K562 (cell line): ENCODE data around the gene NEUROG1. TPM values are rescaled to one million over a fixed set of nuclear protein-coding genes. Genes with fewer than 3 reads are reported as not detected.

Experiments
- ATAC-seq: fragments of 200-7000 bp; cut with Tn5 transposase; 3 replicates; pipeline ENCODE4 v1.9.1; 2020; ENCODE audit warnings: moderate library complexity
- BruUV-seq: library from RNA; stranded (reverse); fragments of 400-500 nt; replicated peaks from 2 replicates; lab custom pipeline; 2021; lab: Mats Ljungman, UMichigan
- CTCF ChIA-PET: fragments of 300-600 bp; formaldehyde crosslinking; extraction: SDS; loops from one replicate; lab custom pipeline; 2021; ENCODE audit warnings: low intra/inter-chr PET ratio; lab: Yijun Ruan, JAX
- POLR2A ChIA-PET: fragments of 300-600, 350-650 bp; sonication (Branson Sonifier 250); formaldehyde crosslinking; extraction: SDS; loops from one replicate; lab custom pipeline; 2021; ENCODE audit warnings: antibody characterized with exemption, inconsistent platforms; lab: Yijun Ruan, JAX
- DNase-seq, 4 experiments: peaks; one replicate each; pipeline versions ENCODE4 v3.0.0 to v3.0.0-alpha.2; 2011 to 2018; ENCODE audit warnings: low spot score in 3 of 4, mixed read lengths in 3 of 4; ENCODE audit errors: extremely low read depth in 1 of 4
- FAIRE-seq: peaks from 2 replicates; lab custom pipeline; 2011; peaks lifted over from hg19 to GRCh38; lab: Jason Lieb, UNC
- H2AFZ ChIP-seq: 2 replicates; pipeline ENCODE4 v1.6.0; 2011; ENCODE audit warnings: low read depth, low read length, control low read depth, inconsistent platforms
- H3K27ac ChIP-seq: fragments of 200-600 bp; 3 replicates; pipeline ENCODE4 v1.8.0; 2011; ENCODE audit warnings: low read depth, mild to moderate bottlenecking, control low read depth, inconsistent platforms, low read length, moderate library complexity, mixed read lengths; ENCODE audit errors: extremely low read depth
- H3K27me3 ChIP-seq, 2 experiments: fragments of 300-600 bp in 1 of 2; 2 replicates in 1 of 2; 3 replicates in 1 of 2; pipeline versions ENCODE4 v1.6.0 to v1.8.0; 2011; ENCODE audit warnings: inconsistent platforms in 2 of 2, low read length in 2 of 2, mild to moderate bottlenecking in 1 of 2, mixed read lengths in 1 of 2, moderate library complexity in 1 of 2; ENCODE audit not compliant: control insufficient read depth in 2 of 2, insufficient read depth in 2 of 2
- H3K36me3 ChIP-seq: fragments of 300-600 bp; 3 replicates; pipeline ENCODE4 v1.8.0; 2011; ENCODE audit warnings: mild to moderate bottlenecking, low read length, inconsistent platforms; ENCODE audit not compliant: control insufficient read depth, insufficient read depth
- H3K4me1 ChIP-seq, 2 experiments: fragments of 200-600 bp in 1 of 2; replicated peaks in 1 of 2; 2 replicates in 1 of 2; 3 replicates in 1 of 2; pipeline versions ENCODE4 v1.5.1 to v1.8.0; 2011; ENCODE audit warnings: inconsistent platforms in 2 of 2, low read length in 2 of 2, mild to moderate bottlenecking in 1 of 2, mixed read lengths in 1 of 2, moderate library complexity in 1 of 2; ENCODE audit not compliant: control insufficient read depth in 2 of 2, insufficient read depth in 2 of 2
- H3K4me2 ChIP-seq: 2 replicates; pipeline ENCODE4 v1.6.1; 2011; ENCODE audit warnings: low read length, control low read depth, inconsistent platforms, mixed read lengths; ENCODE audit not compliant: insufficient read depth
- H3K4me3 ChIP-seq: fragments of 200-600 bp; sonication (generic), shearing (Covaris generic); 2 replicates; pipeline ENCODE4 v1.5.1; 2016; ENCODE audit warnings: control low read depth, inconsistent platforms
- H3K79me2 ChIP-seq: fragments of 200-600 bp; 3 replicates; pipeline ENCODE4 v1.8.0; 2011; ENCODE audit warnings: low read length, inconsistent platforms; ENCODE audit not compliant: control insufficient read depth, insufficient read depth
- H3K9ac ChIP-seq, 2 experiments: 2 replicates each; pipeline versions ENCODE4 v1.6.0 to v1.6.1; 2011; ENCODE audit warnings: low read depth in 2 of 2, low read length in 2 of 2, control low read depth in 1 of 2, inconsistent platforms in 1 of 2, mild to moderate bottlenecking in 1 of 2, mixed read lengths in 1 of 2; ENCODE audit not compliant: insufficient read depth in 1 of 2
- H3K9me1 ChIP-seq: one replicate; pipeline ENCODE4 v1.6.0; 2011; ENCODE audit warnings: inconsistent platforms, mild to moderate bottlenecking, low read length, moderate library complexity; ENCODE audit not compliant: control insufficient read depth, insufficient read depth
- H3K9me3 ChIP-seq: replicated peaks from 2 replicates; pipeline ENCODE4 v1.5.1; 2011; ENCODE audit warnings: low read depth, low read length, inconsistent platforms; ENCODE audit not compliant: control insufficient read depth, insufficient read depth
- H4K20me1 ChIP-seq: replicated peaks from 2 replicates; pipeline ENCODE4 v1.6.1; 2011; ENCODE audit warnings: low read length, inconsistent platforms, mixed read lengths; ENCODE audit not compliant: control insufficient read depth, insufficient read depth
- CHD4 ChIP-seq: fragments of 200-600 bp; sonication (generic); IDR thresholded peaks from 3 replicates; pipeline ENCODE4 v1.6.1; 2012; ENCODE audit warnings: low read depth, mild to moderate bottlenecking, mixed read lengths, low read length, inconsistent platforms; ENCODE audit not compliant: insufficient read depth, insufficient replicate concordance, poor library complexity, severe bottlenecking
- HDAC6 ChIP-seq: IDR thresholded peaks from 2 replicates; pipeline ENCODE4 v1.6.1; 2012; ENCODE audit warnings: low read depth, mild to moderate bottlenecking, control low read depth, inconsistent platforms, low read length, moderate library complexity
- NBN ChIP-seq: fragments of 450-650 bp; IDR thresholded peaks from 2 replicates; pipeline ENCODE4 v1.6.1; 2016; ENCODE audit warnings: low read depth, mild to moderate bottlenecking
- SAP30 ChIP-seq: fragments of 200-600 bp; sonication (generic); IDR thresholded peaks from 2 replicates; pipeline ENCODE4 v1.6.1; 2012; ENCODE audit warnings: borderline replicate concordance, low read depth, mild to moderate bottlenecking, moderate library complexity, low read length, control low read depth, inconsistent platforms; ENCODE audit not compliant: insufficient read depth, poor library complexity, severe bottlenecking
- SMARCA5 ChIP-seq: fragments of 450-650 bp; IDR thresholded peaks from 2 replicates; pipeline ENCODE4 v1.6.1; 2016
- SP1 ChIP-seq: sonication (generic); formaldehyde crosslinking; IDR thresholded peaks from 2 replicates; pipeline ENCODE4 v1.8.1; 2022; ENCODE audit warnings: mild to moderate bottlenecking, missing genetic modification reagents
- ZNF124 ChIP-seq: sonication (generic); formaldehyde crosslinking; IDR thresholded peaks from 2 replicates; pipeline ENCODE4 v1.8.1; 2022; ENCODE audit warnings: missing genetic modification reagents
- ZNF217 ChIP-seq: sonication (generic); formaldehyde crosslinking; IDR thresholded peaks from 2 replicates; pipeline ENCODE4 v1.8.0; 2022; ENCODE audit warnings: mild to moderate bottlenecking, missing genetic modification reagents
- ZSCAN29 ChIP-seq: fragments of 450-650 bp; IDR thresholded peaks from 2 replicates; pipeline ENCODE4 v1.6.1; 2017
- WGBS: fragments of 100-300 bp; shearing (Covaris generic); methylation state at CpG from one replicate; pipeline ENCODE4 v1.1.6; 2016; ENCODE audit warnings: low coverage, mixed read lengths; ENCODE audit not compliant: insufficient coverage; ENCODE audit errors: missing lambda C conversion rate; 5-methylcytosine and 5-hydroxymethylcytosine counted together
- in situ Hi-C: fragments of 300-500 bp; cut with MboI; formaldehyde crosslinking; loops from 4 replicates; pipeline ENCODE4 v1.15.0; 2018; ENCODE audit warnings: inconsistent platforms, mixed read lengths
- intact Hi-C: fragments of 100-400 bp; cut with micrococcal nuclease; formaldehyde crosslinking; loops from 2 replicates; pipeline ENCODE4 v1.14.2; 2022
- polyA plus RNA-seq, 8 experiments: library from polyadenylated mRNA; depleted of rRNA in 4 of 8; stranded (reverse) in 5 of 8; unstranded in 3 of 8; fragments of >200 nt; fragmentation: Nextera tagmentation in 2 of 8; fragmentation: Illumina TruSeq in 1 of 8; extraction: Ambion mirVana in 2 of 8; extraction: Trizol in 1 of 8; gene quantifications; 2 replicates each; pipeline versions ENCODE4 v1.2.1 to v1.2.3, GENCODE V29; 2011 to 2014; ENCODE audit warnings: inconsistent platforms in 1 of 8, missing spikeins in 1 of 8
- total RNA-seq, 7 experiments: library from RNA; depleted of rRNA in 6 of 7; stranded (reverse); fragments of >200 nt in 6 of 7; fragmentation: Illumina TruSeq in 2 of 7; extraction: Trizol in 2 of 7; gene quantifications; 2 replicates each; pipeline versions ENCODE4 v1.2.1 to v1.2.3, GENCODE V29; 2011 to 2021; ENCODE audit warnings: low replicate concordance in 1 of 7
- TF ChIP-seq, protein P1 (sequence below): fragments of 450-650 bp; formaldehyde crosslinking; IDR thresholded peaks from 2 replicates; pipeline ENCODE4 v1.4.0; 2020; ENCODE audit warnings: mild to moderate bottlenecking, moderate library complexity
- TF ChIP-seq, protein P2 (sequence below): IDR thresholded peaks from 2 replicates; pipeline ENCODE4 v1.6.1; 2011; ENCODE audit not compliant: insufficient read length; ENCODE audit errors: extremely low read depth
- TF ChIP-seq, protein P3 (sequence below): fragments of 450-650 bp; formaldehyde crosslinking; IDR thresholded peaks from 2 replicates; pipeline ENCODE4 v1.4.0; 2020; ENCODE audit warnings: mild to moderate bottlenecking, moderate library complexity

The NEUROG1 gene
- total and polyA plus RNA-seq, 9 of the 15 experiments (the other 6 are each of a cell fraction or from before 2014, with no cell fraction given), result not detected

DNA sequence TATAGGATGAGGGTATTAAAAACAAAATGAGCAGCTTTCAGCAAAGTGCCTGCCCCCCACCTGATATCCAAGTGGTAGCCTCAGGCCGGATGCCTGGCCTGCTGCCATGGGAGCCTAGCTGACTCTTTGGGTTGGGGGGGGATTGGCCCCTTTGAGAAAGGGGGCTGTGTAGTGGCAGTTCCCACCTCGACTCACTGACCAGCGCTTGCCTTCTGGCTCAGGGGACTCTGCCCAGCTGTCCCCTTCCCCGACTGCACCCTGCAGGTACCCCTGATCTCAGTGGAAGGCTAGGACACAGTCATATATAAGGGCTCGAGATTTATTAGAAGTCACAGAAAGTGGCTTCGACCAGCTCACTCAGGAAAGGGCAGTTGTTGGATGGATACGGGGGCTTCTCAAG, 1.5 kb upstream of the NEUROG1 start:
- WGBS, result 2% methylated on average over 7 of the region's 7 CpGs
- Histone ChIP-seq H4K20me1 (no peaks in the 10 kb centered on the region), H3K79me2 (no peaks in the 10 kb centered on the region), H2AFZ (no peak overlapping the region), H3K36me3 (no peaks in the 10 kb centered on the region), H3K27me3 (0 out of 5 replicates have a peak, but pooled peaks cover 0 to 3% of the 10 kb centered on the region in 2 experiments), H3K4me1 (no peaks in the 10 kb centered on the region; a peak in 1 of 5 replicates), H3K4me3 (no peak overlapping the region), H3K9ac (no peak overlapping the region), H3K9me1 (no peaks in the 10 kb centered on the region), H3K4me2 (no peak overlapping the region), H3K27ac (no peak overlapping the region), H3K9me3 (no peaks in the 10 kb centered on the region)
- BruUV-seq, result no TSS peak
- FAIRE-seq, result no peak
- in situ Hi-C loops, result no loop called here
- no peak for ATAC-seq
- POLR2A ChIA-PET, result interaction anchor here (0.7 to 1.0 kb wide), 3 partner anchors 14 to 39 kb away, joined by 3 to 5 read pairs (median 3); no protein-coding TSS in a partner anchor
- intact Hi-C loops, result no loop called here
- TF ChIP-seq, protein P1, sequence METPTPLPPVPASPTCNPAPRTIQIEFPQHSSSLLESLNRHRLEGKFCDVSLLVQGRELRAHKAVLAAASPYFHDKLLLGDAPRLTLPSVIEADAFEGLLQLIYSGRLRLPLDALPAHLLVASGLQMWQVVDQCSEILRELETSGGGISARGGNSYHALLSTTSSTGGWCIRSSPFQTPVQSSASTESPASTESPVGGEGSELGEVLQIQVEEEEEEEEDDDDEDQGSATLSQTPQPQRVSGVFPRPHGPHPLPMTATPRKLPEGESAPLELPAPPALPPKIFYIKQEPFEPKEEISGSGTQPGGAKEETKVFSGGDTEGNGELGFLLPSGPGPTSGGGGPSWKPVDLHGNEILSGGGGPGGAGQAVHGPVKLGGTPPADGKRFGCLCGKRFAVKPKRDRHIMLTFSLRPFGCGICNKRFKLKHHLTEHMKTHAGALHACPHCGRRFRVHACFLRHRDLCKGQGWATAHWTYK (CRISPR knock-in tag), result no peak
- no peak for TF ChIP-seq SP1 (CRISPR knock-in tag)
- DNase-seq, result no peak
- CTCF ChIA-PET, result no interaction called here

DNA sequence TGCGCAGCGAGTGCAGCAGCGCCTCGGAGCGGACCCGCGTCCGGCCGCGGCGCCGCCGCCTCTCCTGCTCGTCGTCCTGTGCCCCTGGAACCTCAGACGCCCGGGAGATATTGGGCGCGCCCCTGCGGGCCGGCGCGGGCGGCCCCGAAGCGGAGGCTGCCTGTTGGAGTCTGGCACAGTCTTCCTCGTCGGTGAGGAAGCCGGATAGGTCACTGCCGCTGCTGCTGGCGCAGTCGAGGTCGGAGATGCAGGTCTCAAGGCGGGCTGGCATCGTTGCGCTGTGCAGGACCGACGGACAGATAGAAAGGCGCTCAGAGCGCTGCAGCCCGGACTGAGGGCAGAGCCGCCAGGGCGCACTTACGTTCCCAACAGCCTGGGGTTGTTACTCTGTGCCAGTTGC, 344 bp downstream of the NEUROG1 start:
- no peaks in the 10 kb centered on the region for H3K9me1 ChIP-seq
- FAIRE-seq (no peak), ATAC-seq (no peak), DNase-seq (no peak)
- H3K27me3 ChIP-seq, result peaks cover 0 to 3% of the 10 kb centered on the region in 2 experiments; a peak in 1 of 5 replicates
- no peak overlapping the region for H3K4me3 ChIP-seq
- H3K9me3 ChIP-seq, result no peaks in the 10 kb centered on the region
- no peak overlapping the region for H2AFZ ChIP-seq
- in situ Hi-C loops, result no loop called here
- no peak overlapping the region for H3K9ac ChIP-seq
- no peaks in the 10 kb centered on the region; a peak in 1 of 5 replicates for H3K4me1 ChIP-seq
- H3K27ac ChIP-seq, result no peak overlapping the region
- no peak overlapping the region for H3K4me2 ChIP-seq
- no peaks in the 10 kb centered on the region for H3K36me3 ChIP-seq
- 83% methylated on average over 29 of the region's 44 CpGs for WGBS
- no peaks in the 10 kb centered on the region for H4K20me1 ChIP-seq
- CTCF ChIA-PET, result no interaction called here
- BruUV-seq, result no TSS peak
- POLR2A ChIA-PET, result no interaction called here
- intact Hi-C loops, result no loop called here
- H3K79me2 ChIP-seq, result no peaks in the 10 kb centered on the region
- TF ChIP-seq NBN, result no peak
- no peak for TF ChIP-seq ZNF217 (CRISPR knock-in tag)
- no peak for TF ChIP-seq HDAC6
- no peak for TF ChIP-seq CHD4
- TF ChIP-seq ZSCAN29, result no peak
- no peak for TF ChIP-seq SMARCA5
- no peak for TF ChIP-seq SAP30
- TF ChIP-seq, protein P2, sequence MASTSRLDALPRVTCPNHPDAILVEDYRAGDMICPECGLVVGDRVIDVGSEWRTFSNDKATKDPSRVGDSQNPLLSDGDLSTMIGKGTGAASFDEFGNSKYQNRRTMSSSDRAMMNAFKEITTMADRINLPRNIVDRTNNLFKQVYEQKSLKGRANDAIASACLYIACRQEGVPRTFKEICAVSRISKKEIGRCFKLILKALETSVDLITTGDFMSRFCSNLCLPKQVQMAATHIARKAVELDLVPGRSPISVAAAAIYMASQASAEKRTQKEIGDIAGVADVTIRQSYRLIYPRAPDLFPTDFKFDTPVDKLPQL, result no peak
- no peak for TF ChIP-seq ZNF124 (CRISPR knock-in tag)
- TF ChIP-seq, protein P3, sequence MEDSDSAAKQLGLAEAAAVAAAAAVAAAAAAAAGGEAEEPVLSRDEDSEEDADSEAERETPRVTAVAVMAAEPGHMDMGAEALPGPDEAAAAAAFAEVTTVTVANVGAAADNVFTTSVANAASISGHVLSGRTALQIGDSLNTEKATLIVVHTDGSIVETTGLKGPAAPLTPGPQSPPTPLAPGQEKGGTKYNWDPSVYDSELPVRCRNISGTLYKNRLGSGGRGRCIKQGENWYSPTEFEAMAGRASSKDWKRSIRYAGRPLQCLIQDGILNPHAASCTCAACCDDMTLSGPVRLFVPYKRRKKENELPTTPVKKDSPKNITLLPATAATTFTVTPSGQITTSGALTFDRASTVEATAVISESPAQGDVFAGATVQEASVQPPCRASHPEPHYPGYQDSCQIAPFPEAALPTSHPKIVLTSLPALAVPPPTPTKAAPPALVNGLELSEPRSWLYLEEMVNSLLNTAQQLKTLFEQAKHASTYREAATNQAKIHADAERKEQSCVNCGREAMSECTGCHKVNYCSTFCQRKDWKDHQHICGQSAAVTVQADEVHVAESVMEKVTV (CRISPR knock-in tag), result no peak
